ENCODE data around the gene LAMA1. TPM values are rescaled to one million over a fixed set of nuclear protein-coding genes. Genes with fewer than 3 reads are reported as not detected.

Gene LAMA1
- total RNA-seq, 4 donors from 2014 or later = 0.17 to 1.7 (median 0.61) TPM

- TF ChIP-seq CTCF (IDR thresholded peaks at IDR 0.05) (no peak), POLR2A (IDR thresholded peaks at IDR 0.05) (no peak)
- intact Hi-C loops (cut with DNase I; ENCODE audit: low total_unique reads) = no loop called here
- DNase-seq (ENCODE audit: low spot score in 2 of 2) = no peak
- no peak overlapping the region for H3K4me3 ChIP-seq (ENCODE audit: low read depth, poor library complexity, severe bottlenecking)
- WGBS, 2 donors = 50 to 72% methylated on average over 3 of the region's 3 CpGs
Observed at GRCh38 chr18:7064346-7064745, 53.3 kb downstream of the LAMA1 start.

GRCh38 chr18:7062811-7063210 lies 54.8 kb downstream of the LAMA1 start:
- WGBS, 2 donors = 87 to 88% methylated on average over 5 of the region's 5 CpGs
- no peak for DNase-seq (ENCODE audit: low spot score in 2 of 2)
- intact Hi-C loops (cut with DNase I; ENCODE audit: low total_unique reads) = no loop called here
- H3K4me3 ChIP-seq (ENCODE audit: low read depth, poor library complexity, severe bottlenecking) = no peak overlapping the region
- no peak for TF ChIP-seq CTCF (IDR thresholded peaks at IDR 0.05)
- TF ChIP-seq POLR2A (IDR thresholded peaks at IDR 0.05) = no peak

- TF ChIP-seq POLR2A (IDR thresholded peaks at IDR 0.05) (no peak), CTCF (IDR thresholded peaks at IDR 0.05) (no peak)
- no peak for DNase-seq (ENCODE audit: low spot score in 2 of 2)
- WGBS, 2 donors = 79 to 84% methylated on average over 9 of the region's 9 CpGs
- intact Hi-C loops (cut with DNase I; ENCODE audit: low total_unique reads) = no loop called here
- no peak overlapping the region for H3K4me3 ChIP-seq (ENCODE audit: low read depth, poor library complexity, severe bottlenecking)
Observed at GRCh38 chr18:7062236-7062635, 55.4 kb downstream of the LAMA1 start.

DNA sequence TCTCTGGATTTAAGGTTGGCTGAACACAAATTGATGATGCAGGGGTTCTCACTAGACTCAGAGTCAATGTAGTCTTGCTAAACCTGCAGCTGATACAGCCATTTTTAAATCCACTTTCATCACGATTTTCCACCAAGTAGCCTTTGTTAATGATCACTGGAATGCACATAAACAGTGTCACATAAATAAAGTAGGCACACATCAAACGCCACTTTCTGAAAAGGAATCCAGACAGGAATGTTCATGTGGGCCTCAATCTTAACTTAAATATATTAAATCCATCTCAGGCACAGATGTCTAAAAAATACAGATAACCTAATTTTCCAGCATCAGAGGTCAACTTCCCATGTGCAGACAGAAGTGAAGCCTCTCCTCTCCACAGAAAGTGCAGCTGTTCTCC lies 58.3 kb downstream of the LAMA1 start:
- no peak overlapping the region for H3K4me3 ChIP-seq (ENCODE audit: low read depth, poor library complexity, severe bottlenecking)
- DNase-seq (ENCODE audit: low spot score in 2 of 2) = no peak
- no peak for TF ChIP-seq CTCF (IDR thresholded peaks at IDR 0.05)
- no peak for TF ChIP-seq POLR2A (IDR thresholded peaks at IDR 0.05)
- intact Hi-C loops (cut with DNase I; ENCODE audit: low total_unique reads) = no loop called here
- 39% methylated on average over 2 of the region's 2 CpGs for WGBS, 2 donors

DNA sequence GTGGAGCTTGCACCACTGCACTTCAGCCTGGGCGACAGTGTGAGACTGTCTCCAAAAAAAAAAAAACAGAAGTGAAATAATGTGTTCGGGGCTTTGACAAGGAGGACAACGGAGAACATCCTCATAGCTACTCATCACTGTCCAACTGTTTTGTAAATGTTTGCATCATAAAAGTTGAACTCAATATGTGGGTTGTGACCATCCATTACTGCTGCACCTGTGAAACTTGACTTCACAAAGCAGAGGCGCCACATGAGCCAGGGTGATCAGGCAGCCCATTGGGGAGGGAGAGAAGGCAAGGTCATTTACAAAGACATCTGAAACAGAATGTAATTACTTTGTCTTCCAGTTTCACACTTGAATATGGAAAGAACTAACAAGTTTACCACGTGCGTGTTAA lies 61.6 kb downstream of the LAMA1 start:
- no peak overlapping the region for H3K4me3 ChIP-seq (ENCODE audit: low read depth, poor library complexity, severe bottlenecking)
- TF ChIP-seq POLR2A (IDR thresholded peaks at IDR 0.05) (no peak), CTCF (IDR thresholded peaks at IDR 0.05) (no peak)
- intact Hi-C loops (cut with DNase I; ENCODE audit: low total_unique reads) = no loop called here
- 90 to 92% methylated on average over 6 of the region's 6 CpGs for WGBS, 2 donors
- DNase-seq (ENCODE audit: low spot score in 2 of 2) = no peak

DNA sequence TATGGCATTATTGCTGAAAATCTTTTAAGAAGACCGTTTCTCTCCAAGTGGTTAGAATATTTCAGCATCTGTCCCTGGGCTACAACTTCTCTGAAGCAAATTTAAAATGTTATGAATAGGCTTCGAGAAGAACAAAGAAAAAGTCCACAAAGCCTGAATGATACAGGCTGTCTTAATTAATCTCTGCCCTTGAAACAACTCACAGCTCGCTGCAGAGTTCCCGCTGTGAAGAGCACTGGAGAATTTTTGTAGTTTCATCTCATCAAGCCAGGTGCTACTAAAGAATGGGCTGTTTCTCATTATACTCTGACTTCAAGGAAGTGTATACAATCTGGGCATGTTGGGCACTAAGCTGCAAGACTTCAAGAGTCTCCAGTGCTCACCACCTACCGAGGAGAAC lies 67.6 kb downstream of the LAMA1 start:
- DNase-seq (ENCODE audit: low spot score in 2 of 2) = no peak
- H3K4me3 ChIP-seq (ENCODE audit: low read depth, poor library complexity, severe bottlenecking) = no peak overlapping the region
- intact Hi-C loops (cut with DNase I; ENCODE audit: low total_unique reads) = no loop called here
- TF ChIP-seq POLR2A (IDR thresholded peaks at IDR 0.05) (no peak), CTCF (IDR thresholded peaks at IDR 0.05) (no peak)
- 52 to 69% methylated on average over 5 of the region's 5 CpGs for WGBS, 2 donors
